Inferior parietal cortex (tissue), 1 donor: ENCODE measurements around the gene APMAP.

Source experiments
- DNase-seq: peaks from one replicate; pipeline ENCODE4 v3.0.0-alpha.2; 2016; ENCODE audit errors: extremely low spot score

APMAP gene

DNA sequence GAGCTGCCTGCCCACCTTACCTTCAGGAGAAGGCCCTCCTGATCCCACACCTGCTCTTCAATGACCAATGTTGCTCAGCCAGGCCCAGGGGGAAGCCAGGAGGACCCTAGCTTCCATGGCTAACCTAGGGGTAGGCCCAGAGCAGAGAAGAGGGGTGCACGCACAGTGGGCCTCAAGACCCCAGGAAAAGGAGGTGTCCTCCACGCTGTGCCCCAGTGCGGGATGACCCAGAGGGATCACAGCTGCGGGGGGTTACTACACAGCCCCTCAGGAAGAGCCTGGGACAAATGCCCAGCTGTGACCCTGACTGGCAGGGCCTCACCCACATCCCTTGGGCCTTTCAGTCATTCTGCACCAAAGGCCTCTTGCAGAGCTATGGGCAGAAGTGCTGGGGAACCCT, 31.6 kb upstream of the APMAP start:
- DNase-seq: no peak

DNA sequence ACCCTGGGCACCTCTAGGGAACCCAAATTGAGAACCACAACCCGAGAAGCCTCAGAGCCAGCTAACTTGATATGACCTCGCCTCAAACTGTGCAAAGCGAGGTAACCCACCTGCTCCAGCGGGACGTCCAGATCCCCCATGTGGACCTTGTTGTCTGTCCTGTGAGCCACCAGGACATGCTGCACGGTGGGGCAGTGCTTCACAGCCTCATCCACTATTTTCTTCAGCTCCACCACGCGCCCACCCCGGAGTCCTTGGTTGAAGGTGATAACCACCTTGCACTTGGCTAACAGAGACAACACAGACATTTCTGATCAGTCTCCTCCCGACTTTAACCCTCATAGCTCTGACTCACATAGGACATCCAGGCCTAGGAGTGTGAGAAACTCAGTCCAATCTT, 30.8 kb upstream of the APMAP start:
- DNase-seq: no peak

DNA sequence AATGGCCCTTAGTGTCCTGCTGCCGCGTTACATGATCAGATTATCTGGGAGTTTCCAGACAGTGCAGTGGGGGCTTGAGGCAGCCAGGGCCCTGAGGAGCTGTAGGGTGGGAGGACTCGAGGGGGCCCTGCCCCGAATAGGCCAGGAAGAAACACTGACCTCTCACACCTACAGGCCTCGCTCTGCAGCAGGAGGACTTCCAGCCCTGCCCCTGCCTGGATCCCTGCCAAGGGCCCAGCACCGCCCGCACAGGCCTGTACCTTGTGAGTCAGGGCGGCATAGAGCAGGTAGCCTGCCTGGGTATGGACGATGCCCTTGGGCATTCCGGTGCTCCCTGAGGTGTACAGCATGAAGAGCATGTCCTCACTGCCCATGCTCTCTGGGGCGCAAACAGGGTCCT, 30.1 kb upstream of the APMAP start:
- DNase-seq: no peak

DNA sequence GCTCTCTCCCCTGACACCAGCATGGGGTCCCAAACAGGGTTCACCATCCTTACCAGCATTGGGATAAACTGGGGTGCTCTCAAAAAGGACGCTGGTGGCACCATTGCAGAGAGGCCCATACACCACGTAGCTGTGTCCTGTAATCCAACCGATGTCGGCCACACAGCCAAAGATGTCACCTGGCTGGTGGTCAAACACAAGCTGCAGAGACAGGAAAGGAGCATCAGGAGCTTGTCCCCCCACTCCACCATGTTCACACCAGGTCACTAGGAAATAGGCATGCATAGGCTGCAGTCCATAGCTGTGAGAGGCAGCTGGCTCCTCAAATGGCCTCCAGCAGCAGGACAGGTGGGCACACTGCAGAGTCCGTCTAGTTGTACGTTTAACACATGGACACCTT, 28.8 kb upstream of the APMAP start:
- no peak for DNase-seq

DNA sequence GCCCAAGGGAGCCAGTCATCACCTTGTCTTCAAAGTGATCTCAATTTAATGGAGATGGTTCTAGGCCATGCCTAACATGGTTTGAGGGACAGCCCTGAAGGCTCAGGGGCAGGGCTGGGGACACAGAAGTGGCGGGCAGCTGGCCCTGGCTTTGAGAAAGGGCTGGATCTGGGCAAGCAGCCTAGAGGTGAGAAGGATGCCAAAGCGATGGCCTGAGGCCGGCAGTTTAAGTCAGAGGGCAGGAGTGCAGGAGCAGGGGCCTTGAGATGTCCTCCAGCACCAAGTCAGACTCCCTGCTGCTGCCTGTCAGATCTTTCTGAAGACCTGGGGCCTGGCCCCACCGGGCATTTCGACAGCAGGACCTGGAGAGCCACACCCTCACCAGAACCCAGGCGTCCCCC, 28.4 kb upstream of the APMAP start:
- DNase-seq: no peak

DNA sequence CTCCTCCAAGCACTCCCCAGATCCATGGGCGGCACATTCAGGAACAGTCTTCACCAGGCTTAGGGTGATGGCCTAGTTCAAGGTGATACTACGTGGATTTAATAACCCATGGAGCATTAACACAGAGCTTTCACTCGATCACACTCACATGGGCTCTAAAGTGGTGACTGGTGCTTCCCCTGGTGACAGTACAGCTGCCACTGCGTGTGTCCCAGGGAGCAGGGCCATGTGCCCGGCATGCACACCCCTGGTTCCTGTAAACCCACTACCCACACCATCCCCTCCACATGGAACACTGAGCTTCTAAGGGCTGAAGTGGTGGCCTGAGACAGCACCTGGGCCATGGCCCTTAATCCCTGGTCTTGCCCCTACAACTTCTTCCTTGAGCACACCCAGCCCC, 27.8 kb upstream of the APMAP start:
- no peak for DNase-seq

DNA sequence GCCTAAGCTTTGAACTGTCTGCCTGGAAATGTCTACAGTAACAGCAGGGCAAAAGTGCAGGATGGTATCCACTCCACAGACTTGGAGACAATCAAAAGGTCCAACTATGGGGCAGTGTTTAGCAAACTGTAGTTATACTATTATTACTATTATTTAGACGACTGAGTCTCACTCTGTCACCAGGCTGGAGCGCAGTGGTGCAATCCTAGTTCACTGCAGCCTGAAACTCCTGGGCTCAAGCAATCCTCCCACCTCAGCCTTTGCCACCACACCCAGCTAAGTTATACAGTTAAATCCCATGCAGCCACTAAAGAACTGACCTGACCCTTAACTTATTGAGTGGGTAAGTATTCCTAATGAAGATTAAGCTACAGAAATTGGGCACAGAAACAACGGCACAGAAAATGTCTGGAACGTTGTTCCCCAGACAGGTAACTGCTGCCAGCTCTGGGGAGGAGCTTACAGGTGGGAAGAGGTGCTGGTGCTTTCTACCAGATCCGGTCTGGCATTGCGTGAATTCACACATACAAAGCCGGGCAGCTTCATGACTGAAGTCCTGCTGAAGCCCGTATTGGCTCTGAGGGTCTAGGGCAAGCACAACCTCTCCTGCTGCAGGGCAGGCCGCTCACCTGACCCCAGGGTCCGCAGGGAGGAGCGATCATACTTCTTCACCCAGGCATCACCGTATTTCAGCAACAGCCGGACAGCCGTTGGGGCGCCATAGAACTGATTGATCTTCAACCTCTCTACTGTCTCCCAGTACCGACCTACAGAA, 27.0 kb upstream of the APMAP start:
- no peak for DNase-seq

DNA sequence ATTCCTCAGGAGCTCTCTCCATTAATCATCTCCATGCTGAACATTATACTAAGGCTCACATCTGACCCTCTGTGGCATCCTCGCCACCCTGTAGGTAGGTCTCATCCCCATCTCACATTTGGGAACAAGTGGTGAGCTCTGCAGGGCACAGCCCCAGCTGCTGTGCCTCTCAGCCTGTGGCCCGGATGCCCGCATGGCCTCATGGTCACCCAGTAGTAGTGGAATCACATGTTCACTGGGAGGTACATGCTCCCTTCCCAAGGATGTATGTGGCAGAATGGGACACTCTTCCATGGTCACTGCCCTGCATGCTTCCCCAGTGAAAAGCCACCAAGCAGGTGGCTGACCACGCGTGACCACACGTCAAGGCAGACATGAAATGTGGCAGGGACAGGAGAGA, 26.3 kb upstream of the APMAP start:
- no peak for DNase-seq

DNA sequence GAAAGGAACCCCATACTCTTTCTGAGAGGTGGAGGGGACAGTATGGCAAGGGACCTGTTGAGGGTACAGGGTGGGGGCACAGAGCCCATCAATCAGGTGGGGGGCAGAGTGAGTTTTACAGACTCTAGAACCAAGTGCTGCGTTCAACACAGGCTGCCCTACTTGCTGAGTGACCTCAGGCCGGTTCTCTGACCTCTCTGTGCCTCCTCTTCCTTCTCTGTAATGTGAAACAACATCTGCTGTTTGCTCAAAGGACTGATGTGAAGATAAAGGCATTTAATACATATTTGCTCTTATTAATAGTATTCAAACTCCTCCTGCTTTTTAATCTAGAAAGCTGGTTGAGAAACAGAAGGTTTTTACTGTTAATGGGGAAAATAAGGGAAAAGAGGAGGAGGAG, 25.9 kb upstream of the APMAP start:
- no peak for DNase-seq

DNA sequence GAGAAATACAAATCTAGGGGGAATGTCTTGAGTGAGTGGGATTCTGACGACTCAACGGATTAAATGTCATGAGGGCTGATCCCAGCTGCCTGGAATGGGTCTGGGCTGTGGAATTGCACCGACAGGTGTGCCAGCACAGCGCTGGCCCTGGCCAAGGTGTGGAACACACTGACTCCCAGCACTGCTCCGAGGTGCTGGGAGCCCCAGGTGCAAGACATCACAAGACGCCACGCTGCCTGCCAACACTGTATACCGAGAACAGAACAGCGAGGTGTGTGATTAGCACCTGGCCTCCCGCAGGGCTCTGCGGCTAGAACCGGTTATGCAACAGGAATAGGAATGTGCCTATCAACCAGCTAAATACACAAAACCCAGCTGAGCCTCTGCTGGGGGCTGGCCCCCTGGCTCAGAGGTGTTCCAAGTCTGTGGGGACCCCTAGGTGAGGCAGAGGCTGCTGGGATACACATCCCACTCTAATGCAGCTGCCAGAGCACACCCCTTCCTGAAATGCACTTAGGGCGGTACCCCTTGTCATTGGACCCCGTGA, 24.8 kb upstream of the APMAP start:
- DNase-seq: no peak

DNA sequence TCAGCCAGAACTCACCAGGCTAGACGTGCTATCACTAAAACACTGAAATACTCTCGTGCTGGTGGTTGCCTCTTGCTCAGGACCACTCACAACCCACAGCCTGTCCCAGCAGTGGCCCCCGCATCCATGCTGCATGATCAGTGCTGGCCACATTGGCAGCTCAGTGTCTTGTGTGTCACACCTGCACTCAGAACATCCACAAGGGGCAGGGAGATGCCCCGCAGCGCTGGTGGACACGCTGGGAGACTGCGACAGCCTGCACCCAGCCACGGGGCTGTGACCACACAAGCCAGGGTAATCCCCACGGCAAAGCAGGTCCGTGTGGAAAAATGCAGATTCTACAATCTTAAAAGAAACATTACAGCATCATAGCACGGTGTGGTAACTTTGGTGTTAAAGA, 23.9 kb upstream of the APMAP start:
- no peak for DNase-seq

DNA sequence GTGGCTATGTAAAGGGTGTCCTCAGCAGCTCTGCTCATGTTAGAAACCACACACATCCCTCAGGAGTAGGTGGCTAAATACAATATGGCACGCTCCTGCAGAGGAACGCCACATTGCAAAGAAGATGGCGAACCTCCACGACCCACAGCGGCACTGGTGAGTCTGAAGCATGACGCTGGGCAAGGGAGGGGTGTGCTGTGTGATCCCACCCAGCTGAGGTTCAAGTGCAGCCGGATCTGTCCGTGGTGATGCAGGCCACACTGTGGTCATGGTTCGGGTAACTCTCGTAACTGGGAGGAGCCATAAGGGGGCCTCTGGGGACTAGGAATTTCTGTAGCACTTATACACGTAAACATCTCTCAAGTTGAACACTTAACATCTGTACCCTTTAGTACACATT, 23.4 kb upstream of the APMAP start:
- no peak for DNase-seq

DNA sequence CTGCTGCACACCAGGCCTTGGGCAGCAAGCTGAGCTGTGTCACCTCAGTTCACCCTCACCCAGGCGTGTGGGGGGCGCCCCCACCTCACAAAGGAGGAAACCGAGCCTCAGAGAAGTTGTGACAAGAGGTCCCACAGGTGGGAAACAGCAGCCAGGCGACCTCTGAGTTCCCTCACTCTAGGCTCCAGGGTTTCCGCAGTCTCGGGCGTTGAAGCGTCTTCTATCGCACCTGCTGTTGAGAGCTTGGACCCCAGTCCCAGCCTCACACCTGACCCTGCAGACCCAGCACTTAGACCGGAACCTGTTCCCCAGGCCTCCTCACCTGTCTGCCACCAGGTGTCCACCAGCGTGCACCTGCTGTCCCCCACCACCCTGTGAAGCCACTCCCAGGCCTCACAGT, 22.3 kb upstream of the APMAP start:
- no peak for DNase-seq

DNA sequence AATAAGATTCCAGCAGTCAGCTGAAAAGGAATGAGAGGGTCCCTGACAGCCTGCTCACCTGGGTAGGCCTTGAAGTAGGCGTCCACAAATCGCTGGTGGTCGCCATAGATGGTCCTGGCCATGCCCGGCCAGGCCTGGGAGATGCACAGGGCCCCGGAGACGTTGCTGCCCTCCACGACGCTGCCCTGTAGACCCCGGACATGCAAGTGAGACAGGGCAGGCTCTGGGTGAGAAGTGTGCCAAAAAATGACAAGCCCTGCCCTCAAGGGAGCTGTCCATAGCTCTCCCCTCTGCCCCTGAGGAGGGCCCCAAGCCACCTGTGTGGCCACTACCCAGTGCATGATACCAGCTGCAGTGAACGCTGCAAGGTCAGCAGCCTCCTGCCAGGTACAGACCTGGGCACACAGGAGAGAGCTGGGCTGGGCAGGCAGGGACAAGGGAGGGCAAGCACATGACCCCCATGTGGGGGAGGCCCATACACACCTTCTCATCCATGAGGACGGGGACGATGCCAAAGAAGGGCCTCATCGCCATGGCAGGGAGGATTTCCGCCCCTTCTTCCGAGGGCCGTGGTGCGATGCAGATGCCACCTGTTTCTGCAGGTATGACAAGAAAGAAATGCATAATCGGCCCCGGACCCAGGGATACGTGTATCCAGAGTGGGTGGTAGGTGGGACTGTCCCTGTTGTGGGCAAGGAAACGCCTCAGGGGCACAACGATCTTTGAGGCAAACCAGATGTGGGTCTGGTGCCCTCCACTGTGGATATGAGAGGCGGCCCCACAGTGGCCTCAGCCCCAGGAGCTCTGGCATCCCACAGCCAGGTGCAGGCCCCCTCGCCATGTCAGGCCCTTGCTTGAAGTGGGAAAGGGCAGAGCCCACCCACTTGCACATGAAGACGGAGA, 21.2 kb upstream of the APMAP start:
- DNase-seq: no peak

DNA sequence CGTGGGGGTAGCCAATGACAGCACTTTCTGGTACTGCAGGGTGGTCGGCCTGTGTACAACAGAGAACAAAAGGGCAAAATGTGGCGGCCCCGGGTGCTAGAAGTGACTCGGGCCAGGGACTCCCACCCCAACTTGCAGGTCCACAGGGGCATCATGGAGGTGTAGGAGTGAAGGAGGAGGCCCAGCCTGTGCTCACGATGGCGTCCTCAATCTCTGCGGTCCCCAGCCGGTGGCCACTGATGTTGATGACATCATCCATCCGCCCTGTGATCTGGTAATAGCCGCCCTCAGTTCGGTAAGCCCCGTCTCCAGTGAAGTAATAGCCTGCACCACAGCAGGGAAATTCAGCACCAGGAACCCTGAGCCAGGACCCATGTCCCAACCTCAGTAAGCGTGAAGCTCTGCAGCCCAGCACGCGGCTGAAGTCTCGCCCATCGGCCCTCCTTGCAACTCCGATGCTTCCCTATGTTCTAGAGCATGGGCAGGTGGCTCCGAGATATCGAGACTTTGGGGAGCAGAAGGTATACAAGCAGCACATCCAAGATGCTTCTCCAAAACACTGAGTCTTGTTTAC, 20.2 kb upstream of the APMAP start:
- DNase-seq: no peak

DNA sequence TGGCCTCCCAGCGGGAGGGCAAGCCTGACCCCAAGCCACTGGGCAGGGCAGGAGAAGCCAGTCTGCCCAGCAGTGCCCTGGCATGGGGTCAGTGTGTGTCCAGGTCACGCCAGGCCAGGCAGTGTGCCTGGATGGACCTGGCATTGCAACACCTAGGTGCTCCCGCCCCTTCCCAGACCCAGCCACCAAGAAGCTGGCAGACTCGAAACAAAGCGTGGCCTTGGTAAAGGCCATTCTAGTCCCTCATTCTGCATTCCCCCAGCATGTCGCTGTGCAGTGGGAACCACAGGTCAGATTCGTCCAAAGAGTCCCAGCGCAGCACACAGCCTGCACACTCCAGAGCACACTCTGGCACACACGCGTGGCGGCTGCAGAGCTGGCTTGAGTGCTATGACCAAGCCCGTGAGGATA, 19.3 kb upstream of the APMAP start:
- DNase-seq: no peak

DNA sequence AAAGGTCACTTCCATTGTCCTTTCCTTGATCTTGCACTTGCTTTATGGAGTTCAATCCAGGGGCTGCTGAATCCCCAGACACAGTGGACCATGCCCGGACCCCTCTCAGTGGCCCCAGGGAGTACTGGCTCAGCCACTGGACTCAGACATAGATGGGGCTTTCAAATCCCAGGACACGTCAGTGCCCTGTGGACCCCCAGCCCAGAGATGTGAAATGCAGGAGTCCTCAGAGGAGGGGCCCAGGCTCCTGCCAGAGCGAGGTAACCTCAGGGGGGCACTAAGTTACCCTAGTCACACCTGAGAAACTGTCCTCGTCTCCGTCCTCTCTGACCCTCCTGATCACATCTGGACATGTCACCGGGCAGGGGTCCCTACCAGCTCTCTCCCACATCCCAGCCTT, 18.7 kb upstream of the APMAP start:
- no peak for DNase-seq

DNA sequence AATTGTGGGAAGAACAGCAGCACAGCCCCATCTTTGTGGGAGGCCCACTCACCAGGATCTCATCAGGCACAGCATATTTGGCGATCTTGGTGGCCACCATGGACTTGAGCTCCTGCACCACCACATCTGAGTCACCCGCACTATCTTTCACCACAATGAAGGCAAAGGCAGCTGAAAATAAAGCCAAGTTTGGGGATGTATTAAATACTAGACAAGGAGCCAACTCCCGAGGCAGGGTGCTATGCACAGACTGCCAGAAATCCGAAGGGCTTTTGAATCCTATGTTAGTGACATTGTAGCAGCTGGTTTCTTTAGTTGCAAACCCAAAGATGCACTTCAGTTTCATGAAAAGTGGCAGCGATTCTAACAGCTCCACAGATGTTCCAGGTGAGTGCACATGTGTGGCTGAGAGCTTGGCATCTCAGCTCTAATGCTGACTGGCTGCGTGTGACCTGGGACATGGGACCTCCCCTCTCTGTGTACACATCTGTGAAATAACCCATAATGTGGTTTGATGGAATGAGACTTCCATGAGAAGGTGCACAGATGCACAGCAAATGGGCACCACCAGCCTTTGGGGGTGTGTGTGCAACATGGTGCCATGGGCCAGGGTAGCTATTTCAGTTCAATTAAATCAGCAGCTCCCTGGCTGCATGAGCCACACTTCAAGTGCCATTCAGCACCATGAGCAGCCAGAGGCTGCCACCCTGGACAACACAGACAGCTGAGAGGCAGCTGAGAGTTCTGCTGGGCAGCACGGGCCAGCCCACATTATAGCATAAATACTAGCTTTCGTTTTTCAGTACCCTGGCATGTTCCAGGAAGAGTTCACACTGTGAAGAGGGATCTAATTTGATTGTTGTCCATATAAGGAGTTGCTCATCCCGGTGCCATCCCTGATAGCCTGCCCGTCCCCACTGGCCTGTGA, 16.9 kb upstream of the APMAP start:
- no peak for DNase-seq

DNA sequence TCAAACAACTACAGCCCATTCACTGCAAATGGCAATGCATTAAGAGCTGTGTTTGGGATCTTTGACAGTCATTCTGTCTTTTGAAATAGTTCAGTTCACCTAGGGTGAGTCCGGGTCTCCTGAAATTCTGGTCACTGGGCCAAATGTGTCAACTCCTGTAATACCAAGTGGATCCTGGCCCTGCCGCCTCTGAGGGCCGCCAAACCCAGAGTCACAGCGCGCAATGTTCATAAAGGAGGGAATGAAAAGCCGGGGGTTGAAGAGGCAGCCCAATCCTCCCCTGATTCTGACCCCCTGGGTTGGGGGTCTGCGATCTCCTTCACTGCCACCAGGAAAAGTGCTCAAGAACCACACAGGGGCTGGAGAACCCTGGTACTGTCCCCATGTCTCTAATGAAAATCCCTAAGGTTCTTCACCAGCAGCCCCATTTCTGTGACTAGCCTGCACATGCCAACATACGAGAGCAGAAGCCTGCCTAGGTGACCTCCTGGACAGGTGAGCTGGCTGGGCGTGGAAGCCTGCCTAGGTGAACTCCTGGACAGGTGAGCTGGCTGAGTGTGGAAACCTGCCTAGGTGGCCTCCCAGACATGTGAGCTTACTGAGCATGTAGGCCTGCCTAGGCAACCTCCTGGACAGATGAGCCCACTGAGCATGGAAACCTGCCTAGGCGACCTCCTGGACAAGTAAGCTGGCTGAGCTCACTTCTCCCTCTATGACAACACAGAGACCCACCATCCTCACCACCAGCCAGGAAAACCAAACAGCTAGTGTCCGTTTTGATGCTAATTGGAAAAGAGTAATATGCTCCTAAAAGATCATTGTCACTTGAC, 16.1 kb upstream of the APMAP start:
- no peak for DNase-seq

DNA sequence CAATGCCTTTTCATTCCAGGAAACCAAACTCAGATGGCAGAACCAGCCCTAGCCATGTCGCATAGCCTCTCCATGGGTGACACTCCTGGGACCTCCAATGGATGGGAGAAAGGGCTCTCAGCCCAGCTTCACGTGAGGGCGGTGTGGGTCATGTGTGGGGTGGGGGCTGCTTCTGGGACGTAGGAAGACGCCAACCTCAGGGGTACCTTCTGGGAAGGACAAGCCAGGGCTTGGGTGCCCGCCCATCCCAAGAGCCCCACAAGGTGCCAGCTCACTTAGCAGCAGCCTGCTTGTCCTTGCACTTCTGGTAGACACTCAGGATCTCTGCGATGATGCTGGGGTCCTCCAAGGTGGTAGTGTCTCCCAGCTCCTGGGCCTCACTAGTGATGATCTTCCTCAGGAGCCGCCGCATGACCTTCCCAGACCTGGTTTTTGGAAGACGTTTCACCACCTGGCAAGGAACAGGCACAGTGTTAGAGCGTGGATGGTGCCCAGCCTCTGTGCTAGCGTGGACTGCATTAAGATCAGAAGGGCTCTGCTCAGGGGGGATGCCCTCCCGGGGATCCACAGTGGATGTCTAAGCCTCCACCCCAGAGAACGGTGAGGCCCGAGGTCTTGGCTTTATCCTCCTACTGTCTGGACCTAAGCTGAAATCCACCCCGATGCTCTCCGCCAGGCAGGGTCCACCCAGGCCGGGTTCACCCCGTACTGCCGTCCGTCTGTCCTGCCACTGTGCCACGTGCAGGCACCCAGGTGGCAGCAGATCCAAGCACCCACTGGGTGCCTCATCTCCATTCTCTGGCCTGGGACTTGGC, 15.1 kb upstream of the APMAP start:
- no peak for DNase-seq
